Activated CD4-positive, alpha-beta T cell treated with anti-CD3 and anti-CD28 coated beads for 4 hours (primary cell): ENCODE data around the gene SNRPA1.

Experiments
- DNase-seq, 2 donors: peaks; one replicate each; pipeline ENCODE4 v3.0.0-alpha.2; 2020

Gene SNRPA1

GRCh38 chr15:101294731-101295606 is at the start of gene SNRPA1:
SNRPA1 (minus strand) TSS chr15:101295248; CDS start chr15:101295178, 70 bp downstream.
- DNase-seq: peak; percentile 97 to 98

GRCh38 chr15:101342056-101342455 is 47.0 kb upstream of the SNRPA1 start:
- no peak for DNase-seq

DNA sequence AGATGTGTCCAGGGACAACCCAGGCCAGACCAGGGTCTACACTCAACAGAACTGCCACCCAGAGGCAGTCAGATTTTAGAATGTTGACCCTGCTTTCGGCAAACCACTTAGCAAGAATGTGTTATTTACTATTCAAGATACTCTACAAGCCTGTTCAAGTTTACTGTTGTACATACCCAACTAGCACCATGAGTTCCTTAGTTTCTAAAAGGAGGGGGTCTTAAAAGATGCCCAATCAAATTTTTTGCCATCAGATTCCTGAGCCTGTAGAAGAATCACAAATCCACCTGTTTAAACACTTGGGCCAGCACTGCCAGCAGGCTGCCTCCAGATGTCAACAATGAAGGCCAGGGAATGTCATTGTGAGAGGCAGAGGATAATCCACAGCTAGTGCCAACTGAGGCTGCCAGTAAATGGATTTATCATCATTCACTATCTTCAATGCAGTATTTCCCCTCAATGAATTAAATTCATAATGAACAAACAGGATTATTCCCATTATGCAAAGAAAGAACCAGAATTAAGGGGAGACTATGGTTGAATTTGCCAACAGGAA is 43.5 kb upstream of the SNRPA1 start:
- DNase-seq: no peak

- DNase-seq: no peak
Observed at GRCh38 chr15:101337976-101338375, 42.9 kb upstream of the SNRPA1 start.

GRCh38 chr15:101333907-101334789 is 39.1 kb upstream of the SNRPA1 start:
- peak; percentile 18 to 39 for DNase-seq

DNA sequence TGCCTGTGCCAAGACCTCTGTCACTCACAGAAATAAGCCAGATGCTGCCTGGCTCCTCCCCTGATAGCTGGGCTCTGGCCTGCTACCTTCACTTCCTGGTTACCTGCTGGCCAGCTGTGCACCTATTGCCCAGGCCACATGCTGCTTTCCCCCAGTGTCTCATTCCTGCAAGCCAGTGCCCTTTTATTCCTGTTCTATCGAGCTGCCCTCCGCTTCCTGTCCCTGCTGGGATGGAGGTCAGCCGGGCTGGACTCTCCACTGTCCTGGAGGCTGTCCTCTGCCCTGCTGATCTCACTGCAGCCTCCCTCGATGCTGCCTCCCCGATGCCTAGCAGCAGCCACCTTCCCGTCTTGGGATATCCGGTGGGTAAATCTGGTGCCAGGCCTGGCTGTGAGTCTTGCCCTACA is 37.0 kb upstream of the SNRPA1 start:
- DNase-seq: no peak

DNA sequence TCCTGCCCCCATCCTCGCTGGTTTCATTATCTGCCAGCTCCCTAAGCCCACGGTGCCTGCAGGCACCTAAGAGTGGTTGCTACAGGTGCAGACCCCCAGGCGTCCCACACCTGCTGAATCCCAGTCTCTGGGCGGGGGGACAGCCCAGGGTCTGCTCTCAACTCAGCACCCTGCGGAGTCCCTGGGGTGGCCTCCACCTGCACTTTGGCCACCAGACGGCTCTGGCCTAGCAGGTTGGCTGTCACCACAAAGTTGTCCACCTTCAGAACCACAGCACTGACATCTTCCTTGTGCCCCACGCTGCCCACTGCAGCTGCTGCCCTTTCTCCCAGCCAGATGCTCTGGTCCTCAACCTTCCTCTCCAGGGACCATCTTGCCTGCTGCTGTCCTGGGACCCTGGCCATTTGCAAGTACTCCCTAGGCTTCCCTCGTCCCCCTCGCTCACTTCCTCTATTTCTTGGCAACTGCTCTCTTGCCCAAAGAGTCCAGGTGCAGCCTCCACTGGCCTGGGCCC is 34.9 kb upstream of the SNRPA1 start:
- no peak for DNase-seq

DNA sequence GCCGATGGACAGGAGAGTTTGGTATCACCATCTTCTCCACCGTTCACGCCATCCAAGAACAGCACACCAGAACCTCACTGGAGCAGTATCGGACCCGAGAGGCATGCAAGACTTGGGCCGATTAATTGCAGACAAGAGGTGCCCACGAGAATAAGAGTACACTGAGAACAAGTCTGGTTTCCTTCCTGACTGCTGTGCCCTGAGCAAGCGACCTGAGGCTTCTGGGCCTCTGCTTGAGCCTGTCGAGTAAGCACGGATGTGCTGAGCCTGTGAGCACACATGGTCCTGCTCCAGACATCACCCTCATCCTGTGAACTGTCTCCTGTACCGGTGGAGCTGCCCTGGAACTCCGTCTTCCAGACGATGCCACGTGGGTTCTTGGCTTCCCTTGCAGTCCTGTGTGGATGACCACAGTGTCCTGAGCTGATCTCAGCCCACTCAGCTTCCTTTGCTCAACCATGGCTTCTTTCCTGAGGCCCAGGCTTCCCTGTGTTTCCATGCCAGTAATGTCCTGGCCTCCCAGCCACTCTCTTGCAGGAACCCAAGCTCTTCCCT is 34.3 kb upstream of the SNRPA1 start:
- no peak for DNase-seq

GRCh38 chr15:101328001-101328400 is 33.0 kb upstream of the SNRPA1 start:
- DNase-seq: no peak

- no peak for DNase-seq
Observed at GRCh38 chr15:101327147-101327740, 32.2 kb upstream of the SNRPA1 start.

GRCh38 chr15:101326462-101327146 is 31.6 kb upstream of the SNRPA1 start:
- no peak for DNase-seq

DNA sequence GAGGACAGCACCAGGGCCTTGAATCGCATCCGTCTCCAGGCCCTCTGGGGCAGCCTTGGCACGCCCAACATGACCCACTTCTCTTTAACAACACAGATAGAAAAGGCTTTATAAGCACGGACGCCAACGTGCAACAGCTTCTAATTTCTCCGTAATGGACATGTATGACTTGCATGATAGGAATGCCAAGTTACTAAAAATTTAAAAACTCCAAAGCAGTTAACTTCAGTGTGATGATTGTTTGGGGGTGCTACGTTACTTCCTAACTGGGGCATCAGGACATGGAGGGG is 30.9 kb upstream of the SNRPA1 start:
- DNase-seq: no peak

DNA sequence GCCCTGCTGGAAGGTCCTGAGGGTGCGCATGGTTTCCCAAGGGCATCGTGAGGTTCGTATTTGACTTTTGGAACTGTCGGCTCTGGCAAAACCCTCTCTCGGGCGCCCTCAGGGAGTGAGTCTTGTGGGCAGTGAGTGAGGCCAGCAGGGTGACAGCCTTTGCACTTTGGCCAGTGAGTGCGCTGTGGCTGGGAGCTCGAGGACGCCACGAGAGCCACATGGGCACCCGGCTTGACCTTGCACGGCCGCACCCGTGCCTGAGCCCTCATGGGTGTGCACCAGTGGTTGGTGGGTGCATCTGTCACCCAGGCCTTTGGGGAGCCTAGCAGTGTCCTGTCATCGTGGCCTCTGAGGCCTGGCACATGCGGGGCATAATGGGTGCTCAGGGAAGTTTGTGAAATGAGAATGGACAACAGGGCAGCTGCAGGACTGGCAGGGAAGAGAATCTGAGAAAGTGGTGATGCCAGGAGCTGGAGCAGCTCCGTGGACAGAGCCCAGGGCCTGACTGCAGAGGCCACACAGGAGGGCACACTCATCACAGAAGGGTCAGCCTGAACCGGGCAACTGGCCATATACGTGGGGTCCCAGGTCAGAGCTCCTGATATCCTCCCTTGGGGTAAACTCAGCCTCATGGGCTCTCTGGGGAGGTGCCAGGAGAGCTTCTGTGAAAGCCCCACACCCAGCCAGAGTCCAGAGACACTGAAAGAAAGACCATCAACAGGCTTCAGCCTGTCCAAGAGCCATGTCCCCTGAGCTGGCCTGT is 30.4 kb upstream of the SNRPA1 start:
- DNase-seq: no peak

- no peak for DNase-seq
Observed at GRCh38 chr15:101324524-101325177, 29.6 kb upstream of the SNRPA1 start.

- DNase-seq: no peak
Observed at GRCh38 chr15:101323793-101324523, 28.9 kb upstream of the SNRPA1 start.

GRCh38 chr15:101322854-101323477 is 27.9 kb upstream of the SNRPA1 start:
- no peak for DNase-seq

GRCh38 chr15:101322016-101322695 is 27.1 kb upstream of the SNRPA1 start:
- DNase-seq: no peak

DNA sequence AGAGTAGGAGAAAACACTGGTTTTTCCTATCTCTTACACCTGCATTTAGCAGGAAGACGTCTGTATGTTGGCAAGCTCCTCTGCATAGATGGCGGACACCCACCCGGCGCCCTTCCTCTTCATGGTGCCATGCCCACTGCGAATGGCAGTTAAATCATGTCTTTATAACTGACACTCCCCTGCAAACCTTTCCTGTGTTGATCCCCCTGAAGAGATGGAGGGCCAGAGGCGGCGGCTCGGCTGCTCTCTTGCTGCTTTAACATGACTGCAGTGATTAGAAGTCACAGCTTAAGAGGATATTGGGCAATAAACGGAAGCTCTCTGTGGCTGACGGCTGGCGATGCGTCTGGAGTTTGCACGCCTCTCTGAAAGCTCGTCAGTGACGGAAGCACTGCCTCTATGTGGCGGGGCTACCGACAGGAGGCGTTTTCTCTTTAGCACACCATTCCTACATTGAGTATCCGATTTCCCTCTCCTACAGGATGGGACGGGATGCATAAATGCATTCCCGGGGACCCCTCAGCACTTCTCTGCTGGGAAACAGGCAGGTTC is 25.5 kb upstream of the SNRPA1 start:
- DNase-seq: peak; percentile 16 to 31

DNA sequence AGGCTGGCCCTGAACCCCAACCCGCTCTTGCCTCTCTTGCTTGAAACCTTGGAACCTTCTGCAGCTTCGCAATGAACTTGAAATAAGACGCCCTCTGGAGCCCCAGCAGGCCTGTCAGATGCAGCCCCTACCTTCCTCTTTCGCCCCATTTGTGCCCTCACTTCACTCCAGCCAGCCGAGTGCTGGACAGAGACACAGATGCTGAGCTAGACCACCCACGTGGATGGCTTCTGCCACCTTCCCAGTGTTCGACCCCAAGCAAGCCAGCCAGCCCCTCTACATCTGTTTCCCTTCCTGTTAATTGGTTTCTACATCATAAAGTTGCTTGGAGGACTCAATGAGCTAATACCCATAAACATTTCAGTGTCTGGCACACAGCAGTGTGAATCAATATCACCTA is 23.8 kb upstream of the SNRPA1 start:
- DNase-seq: no peak
